ENCODE results near the gene TCF4.

GRCh38 chr18:55256226-55256928 lies 331.6 kb downstream of the TCF4 start:
- TF ChIP-seq CTCF (IDR thresholded peaks at IDR 0.05 in 8 of 11, conservative IDR thresholded peaks at IDR 0.05 in 3 of 11) (no peak), POLR2AphosphoS5 (IDR thresholded peaks at IDR 0.05) (no peak), POLR2A (IDR thresholded peaks at IDR 0.05) (no peak)

Measured in spleen (tissue), 7 donors.